Neuron (in vitro differentiated cells): ENCODE data around the gene PSMD10.
A peak's percentile ranks its signal among the peaks of the same experiment; 100 is the strongest.

Experiments
- H2AFZ ChIP-seq: one replicate; pipeline ENCODE4 v1.6.1; 2013; ENCODE audit warnings: low read depth, mild to moderate bottlenecking, inconsistent platforms, low read length, moderate library complexity
- H3K27me3 ChIP-seq: one replicate; pipeline ENCODE4 v1.6.1; 2013; ENCODE audit warnings: low read length; ENCODE audit not compliant: insufficient read depth
- H3K36me3 ChIP-seq: one replicate; pipeline ENCODE4 v1.6.1; 2013; ENCODE audit warnings: low read length; ENCODE audit not compliant: insufficient read depth
- H3K4me1 ChIP-seq: one replicate; pipeline ENCODE4 v1.6.1; 2013; ENCODE audit warnings: low read length; ENCODE audit not compliant: insufficient read depth
- H3K4me3 ChIP-seq: 2 replicates; pipeline ENCODE4 v1.5.1; 2013; ENCODE audit warnings: mild to moderate bottlenecking, low read length, moderate library complexity
- H3K9me3 ChIP-seq: one replicate; pipeline ENCODE4 v1.6.1; 2013; ENCODE audit warnings: low read length

PSMD10 gene, protein sequence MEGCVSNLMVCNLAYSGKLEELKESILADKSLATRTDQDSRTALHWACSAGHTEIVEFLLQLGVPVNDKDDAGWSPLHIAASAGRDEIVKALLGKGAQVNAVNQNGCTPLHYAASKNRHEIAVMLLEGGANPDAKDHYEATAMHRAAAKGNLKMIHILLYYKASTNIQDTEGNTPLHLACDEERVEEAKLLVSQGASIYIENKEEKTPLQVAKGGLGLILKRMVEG

DNA sequence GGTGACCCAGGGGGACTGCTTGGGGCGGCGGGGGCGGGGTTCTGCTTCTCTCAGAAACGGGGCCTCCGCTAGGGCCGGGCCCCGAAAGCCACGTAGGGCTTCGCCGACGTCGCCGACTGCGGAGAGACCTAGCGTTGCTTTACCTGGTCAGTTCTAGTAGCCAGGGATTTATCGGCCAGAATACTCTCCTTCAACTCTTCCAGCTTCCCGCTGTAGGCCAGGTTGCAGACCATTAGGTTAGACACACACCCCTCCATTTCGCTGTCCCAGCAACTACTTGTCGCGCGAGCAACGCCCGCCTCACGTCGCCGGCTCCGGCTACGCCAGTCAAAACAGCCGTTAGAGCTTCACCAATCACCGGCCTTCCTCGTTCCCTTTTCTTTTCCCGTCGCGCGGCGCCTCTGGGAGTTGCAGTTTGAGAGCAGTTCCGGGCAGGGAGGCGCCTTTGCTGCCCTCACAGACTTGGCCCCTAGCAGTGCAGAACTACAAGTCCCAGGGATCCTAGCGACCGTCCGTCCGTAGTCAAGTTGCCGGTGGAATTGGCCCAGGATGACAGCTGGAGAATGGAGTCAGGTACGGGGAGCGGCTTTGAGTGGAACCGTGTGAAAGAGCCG lies at the start of gene PSMD10, which contains the start of gene ATG4A:
Gene PSMD10, minus strand, starts transcription at position 279 of the 614 bp plus-strand sequence. Its CDS starts 22 bp downstream, at position 257.
Gene ATG4A, plus strand, starts transcription at position 515 of the 614 bp plus-strand sequence. Its CDS starts 49 bp downstream, at position 564.
- Histone ChIP-seq H3K4me3 (peak within 1 kb of the TSS; percentile 84), H3K36me3 (peaks cover 10% of the 10 kb centered on the region), H2AFZ (peak within 1 kb of the TSS; percentile 42), H3K9me3 (no peaks in the 10 kb centered on the region), H3K4me1 (peaks cover 3% of the 10 kb centered on the region), H3K27me3 (no peaks in the 10 kb centered on the region)

DNA sequence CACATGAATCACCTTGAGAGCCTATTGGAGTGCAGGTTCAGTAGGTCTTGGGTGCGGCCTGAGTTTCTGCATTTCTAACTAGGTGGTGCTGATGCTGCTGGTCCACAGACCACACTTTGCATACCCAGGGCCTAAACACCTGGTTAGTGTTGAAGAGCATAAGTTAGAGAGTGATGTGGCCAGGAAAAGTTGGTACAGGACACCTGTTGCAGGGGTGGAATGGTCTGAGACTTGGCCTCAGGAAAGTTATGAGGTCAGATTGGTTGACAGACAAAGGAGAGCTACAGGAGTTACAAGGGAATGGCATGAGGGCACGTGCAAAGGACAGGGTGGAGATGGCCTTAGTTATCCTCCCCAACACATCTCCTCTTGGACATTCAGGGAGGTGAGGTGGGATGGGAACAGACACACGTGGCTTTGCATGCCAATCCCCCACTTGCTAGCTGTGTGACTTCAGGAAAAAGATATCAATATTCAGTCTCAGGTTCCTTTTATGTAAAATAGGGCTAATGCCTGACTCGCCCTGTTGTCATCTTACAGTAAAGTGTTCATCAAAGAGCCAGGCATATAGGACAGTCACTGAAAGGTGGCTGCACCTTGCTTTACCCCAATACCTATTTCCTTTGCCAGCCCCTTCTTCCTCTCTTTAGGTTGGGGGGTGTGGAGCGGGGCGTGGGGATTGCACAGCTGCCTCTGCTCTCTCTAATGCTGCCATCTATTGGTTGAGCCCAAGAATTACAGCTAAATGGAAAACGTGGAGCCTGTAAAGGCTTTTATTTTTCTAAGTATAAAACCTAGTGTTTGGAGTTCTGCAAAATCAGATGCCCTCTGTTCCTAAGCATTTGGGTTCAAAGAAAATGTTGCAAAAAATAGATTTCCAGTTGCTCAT lies 47.7 kb upstream of the PSMD10 start:
- Histone ChIP-seq H3K4me1 (no peaks in the 10 kb centered on the region), H3K4me3 (no peak overlapping the region), H3K9me3 (no peaks in the 10 kb centered on the region), H3K27me3 (no peaks in the 10 kb centered on the region), H3K36me3 (no peaks in the 10 kb centered on the region), H2AFZ (no peak overlapping the region)

DNA sequence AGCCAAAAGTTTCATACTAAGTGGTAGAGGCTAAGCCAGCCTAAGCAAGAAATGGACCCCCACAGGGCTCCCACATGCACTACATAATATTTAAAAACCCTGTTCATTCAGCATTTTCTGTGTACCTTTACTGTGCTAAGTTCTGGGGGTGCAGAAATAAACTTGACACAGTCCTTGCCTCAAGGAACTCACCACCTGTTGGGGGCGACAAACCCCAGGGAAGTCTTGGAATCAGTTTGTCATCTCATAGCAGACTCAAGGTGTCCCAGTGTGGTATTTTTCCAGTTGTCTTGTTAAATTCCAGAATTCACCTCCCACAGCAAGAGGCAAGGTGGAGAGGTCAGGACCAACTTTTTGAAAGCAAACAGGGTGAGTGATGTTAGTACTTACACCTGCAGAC lies 43.4 kb upstream of the PSMD10 start:
- peaks cover 2% of the 10 kb centered on the region for H3K9me3 ChIP-seq

DNA sequence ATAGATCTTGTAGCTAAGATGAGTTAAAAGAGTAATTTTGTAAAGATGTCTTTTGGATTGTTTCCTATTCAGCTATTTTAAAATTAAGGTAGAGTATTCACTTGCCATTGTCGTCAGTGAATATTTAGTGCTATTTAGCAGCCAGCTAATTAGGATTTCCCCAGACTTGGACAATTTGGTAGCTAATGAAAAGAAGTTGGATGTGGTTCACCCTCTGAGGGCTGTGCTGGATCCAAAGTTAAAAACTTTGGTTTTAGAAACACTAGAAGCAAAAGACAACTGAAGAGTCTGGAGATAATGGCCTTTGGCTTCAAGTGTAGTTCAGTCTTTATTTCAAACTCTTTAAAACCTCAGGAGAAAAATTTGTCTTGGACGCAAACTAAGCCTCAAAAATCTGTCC lies 41.5 kb upstream of the PSMD10 start:
- Histone ChIP-seq H3K4me1 (no peaks in the 10 kb centered on the region), H3K4me3 (no peak overlapping the region), H2AFZ (no peak overlapping the region), H3K9me3 (peaks cover 2% of the 10 kb centered on the region), H3K27me3 (no peaks in the 10 kb centered on the region), H3K36me3 (no peaks in the 10 kb centered on the region)

More for the DNA sequence above, 43.4 kb upstream of the PSMD10 start:
- H3K36me3 ChIP-seq, result no peaks in the 10 kb centered on the region
- H3K4me1 ChIP-seq, result no peaks in the 10 kb centered on the region
- H3K4me3 ChIP-seq, result no peak overlapping the region
- H3K27me3 ChIP-seq, result no peaks in the 10 kb centered on the region
- no peak overlapping the region for H2AFZ ChIP-seq

DNA sequence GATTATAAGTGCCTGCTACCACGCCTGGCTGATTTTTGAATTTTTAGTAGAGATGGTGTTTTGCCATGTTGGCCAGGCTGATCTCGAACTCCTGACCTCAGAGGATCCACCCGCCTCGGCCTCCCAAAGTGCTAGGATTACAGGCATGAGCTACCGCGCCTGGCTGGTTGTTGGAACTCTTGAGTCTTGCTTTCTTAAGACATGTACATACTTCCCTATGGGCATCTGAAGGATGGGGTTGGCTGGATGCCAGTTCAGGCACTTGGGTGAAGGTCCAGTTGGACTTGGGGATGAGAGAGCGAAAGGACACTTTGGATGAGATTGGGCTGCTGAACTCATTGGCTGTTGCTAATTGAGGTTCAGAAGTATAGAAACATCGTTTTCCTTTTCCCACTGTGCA lies 40.7 kb upstream of the PSMD10 start:
- Histone ChIP-seq H3K27me3 (no peaks in the 10 kb centered on the region), H2AFZ (no peak overlapping the region), H3K4me1 (no peaks in the 10 kb centered on the region), H3K4me3 (no peak overlapping the region), H3K9me3 (peaks cover 2% of the 10 kb centered on the region), H3K36me3 (no peaks in the 10 kb centered on the region)

DNA sequence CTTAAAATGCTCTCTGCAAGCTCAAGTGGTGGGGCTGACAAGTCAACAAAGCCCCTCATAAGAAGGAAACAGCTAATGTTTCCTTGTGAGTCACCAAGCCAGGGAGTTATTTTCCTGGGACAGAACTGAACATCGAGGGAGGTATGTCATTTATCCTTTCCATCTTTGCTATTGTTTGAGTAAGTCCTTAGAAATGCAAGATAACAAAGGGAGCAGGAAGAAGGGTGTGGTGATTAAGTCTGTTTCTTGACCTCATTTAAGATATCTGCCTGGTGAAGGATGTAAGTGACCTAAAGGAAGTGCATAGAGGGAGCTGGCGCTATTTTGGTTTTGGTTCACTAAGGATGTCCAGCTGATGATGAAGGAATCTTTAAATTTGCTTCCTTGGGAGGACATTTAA lies 40.1 kb upstream of the PSMD10 start:
- no peaks in the 10 kb centered on the region for H3K4me1 ChIP-seq
- no peak overlapping the region for H3K4me3 ChIP-seq
- no peak overlapping the region for H2AFZ ChIP-seq
- H3K36me3 ChIP-seq, result no peaks in the 10 kb centered on the region
- peaks cover 2% of the 10 kb centered on the region for H3K9me3 ChIP-seq
- no peaks in the 10 kb centered on the region for H3K27me3 ChIP-seq

DNA sequence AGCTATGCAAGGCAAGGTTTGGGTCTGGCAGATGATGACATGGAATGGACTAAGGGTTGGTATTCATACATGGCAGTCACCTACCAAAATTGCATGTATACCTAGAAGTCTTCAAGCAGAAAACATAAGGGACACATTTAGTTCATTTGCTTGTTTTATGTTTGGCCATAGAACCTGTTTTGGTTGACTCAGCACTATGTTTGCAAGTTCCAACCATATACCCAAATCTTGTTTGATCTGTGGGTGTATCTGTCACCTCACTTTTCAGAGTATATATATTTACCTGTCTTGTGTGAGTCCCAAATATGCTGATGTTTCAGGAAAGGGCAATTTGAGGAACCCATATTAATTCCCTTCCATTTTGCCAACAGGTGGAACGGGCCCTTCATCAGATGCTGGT lies 39.5 kb upstream of the PSMD10 start:
- Histone ChIP-seq H3K9me3 (peaks cover 2% of the 10 kb centered on the region), H3K4me1 (no peaks in the 10 kb centered on the region), H3K36me3 (no peaks in the 10 kb centered on the region), H2AFZ (no peak overlapping the region), H3K27me3 (no peaks in the 10 kb centered on the region), H3K4me3 (no peak overlapping the region)

DNA sequence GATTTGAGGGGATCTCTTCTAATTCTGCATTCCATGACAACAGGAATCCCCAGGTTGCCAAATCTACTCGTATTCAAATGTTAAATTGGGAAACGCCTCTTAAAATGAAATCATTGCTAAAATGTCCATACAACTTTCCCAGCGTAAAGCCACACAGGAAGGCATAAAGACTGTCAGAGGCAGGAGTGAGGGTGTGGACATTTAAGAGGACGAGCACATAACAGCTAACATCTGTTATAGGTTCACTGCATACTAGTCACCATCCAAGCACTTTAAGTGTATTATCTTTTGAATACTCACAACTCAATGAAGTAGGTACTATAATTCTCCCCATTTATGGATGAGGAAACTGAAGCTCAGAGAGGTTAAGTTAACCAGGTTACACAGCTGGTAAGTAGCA lies 35.8 kb upstream of the PSMD10 start:
- peaks cover 2% of the 10 kb centered on the region for H3K4me1 ChIP-seq
- H3K27me3 ChIP-seq, result no peaks in the 10 kb centered on the region
- no peaks in the 10 kb centered on the region for H3K36me3 ChIP-seq
- H3K9me3 ChIP-seq, result peaks cover 2% of the 10 kb centered on the region
- no peak overlapping the region for H2AFZ ChIP-seq
- no peak overlapping the region for H3K4me3 ChIP-seq

DNA sequence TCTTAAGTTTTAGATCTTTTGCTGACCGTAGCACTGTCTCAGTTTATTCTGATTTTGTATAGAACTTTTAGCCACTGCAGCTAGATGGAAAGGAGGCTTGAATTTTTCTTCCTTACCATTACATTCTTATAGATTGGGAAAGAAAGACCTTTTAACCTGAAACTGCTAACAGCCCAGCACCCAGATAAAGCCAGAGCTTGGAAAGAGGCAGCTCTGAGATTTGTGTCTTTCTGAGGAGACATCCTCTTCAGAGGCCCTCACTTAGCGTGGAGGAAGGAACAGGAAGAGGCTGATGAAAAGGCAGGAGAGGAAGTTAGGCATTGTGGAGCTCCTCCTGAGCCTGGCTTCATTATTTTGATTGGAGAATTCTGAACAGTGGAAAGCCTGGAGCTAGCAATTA lies 35.3 kb upstream of the PSMD10 start:
- H3K27me3 ChIP-seq, result no peaks in the 10 kb centered on the region
- no peaks in the 10 kb centered on the region for H3K36me3 ChIP-seq
- no peak overlapping the region for H2AFZ ChIP-seq
- H3K9me3 ChIP-seq, result no peaks in the 10 kb centered on the region
- peaks cover 2% of the 10 kb centered on the region for H3K4me1 ChIP-seq
- H3K4me3 ChIP-seq, result no peak overlapping the region

DNA sequence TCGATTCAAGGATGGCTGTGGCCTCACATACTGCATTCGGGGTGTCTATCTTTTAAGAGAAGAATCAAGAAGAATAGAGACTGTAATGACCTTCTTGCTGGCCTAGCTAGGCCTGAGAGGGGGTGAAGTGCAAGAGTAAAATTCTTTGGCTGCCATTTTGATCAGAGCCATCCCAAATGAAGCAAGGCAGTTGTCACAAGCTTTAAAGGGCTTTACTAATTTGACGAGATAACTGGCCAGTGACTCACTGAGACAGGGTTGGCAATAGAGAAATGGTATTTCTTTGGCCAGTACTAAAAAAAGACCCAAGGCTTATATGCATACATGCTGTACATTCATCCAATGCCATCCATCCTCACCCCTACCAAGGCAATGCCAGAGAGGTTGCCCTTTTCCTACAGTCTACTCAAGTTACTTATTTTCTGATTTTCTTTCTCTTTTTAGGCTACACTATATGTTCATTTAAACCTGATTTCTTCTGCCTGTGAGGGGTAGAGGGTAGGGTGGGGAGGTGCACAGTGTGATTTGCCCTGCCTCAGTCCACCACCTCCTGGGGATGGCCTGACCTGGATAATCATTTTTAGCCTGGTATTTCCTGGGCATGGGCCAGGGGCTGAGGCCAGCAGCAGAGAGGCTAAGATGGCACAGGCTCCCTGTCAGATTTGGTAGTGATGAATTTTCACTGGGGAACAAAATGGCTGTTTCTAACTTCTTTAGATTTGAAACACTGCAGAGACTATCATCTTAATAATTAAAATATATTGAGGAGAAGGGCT lies 32.4 kb upstream of the PSMD10 start:
- H3K4me3 ChIP-seq, result no peak overlapping the region
- H3K9me3 ChIP-seq, result no peaks in the 10 kb centered on the region
- peaks cover 2% of the 10 kb centered on the region for H3K4me1 ChIP-seq
- no peaks in the 10 kb centered on the region for H3K36me3 ChIP-seq
- no peak overlapping the region for H2AFZ ChIP-seq
- no peaks in the 10 kb centered on the region for H3K27me3 ChIP-seq

DNA sequence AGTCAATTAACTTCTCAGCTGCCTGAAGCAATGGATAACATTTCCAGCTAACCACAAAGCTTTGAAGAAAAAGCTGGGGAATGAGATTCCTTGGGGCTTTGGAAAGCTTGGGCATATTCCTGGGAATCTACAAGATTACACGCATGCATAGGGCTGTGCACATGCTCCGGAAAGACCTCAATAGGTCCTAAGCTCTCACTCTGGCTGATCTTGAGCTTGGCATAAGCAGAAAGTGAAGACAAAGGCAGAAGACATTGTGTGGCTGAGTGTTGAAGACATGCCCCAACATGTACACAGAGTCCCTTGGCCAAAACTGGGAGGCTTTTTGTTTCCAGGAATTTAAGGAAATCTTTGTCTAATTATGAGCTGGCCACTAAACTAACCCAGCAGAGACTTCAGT lies 31.4 kb upstream of the PSMD10 start:
- H3K9me3 ChIP-seq, result no peaks in the 10 kb centered on the region

DNA sequence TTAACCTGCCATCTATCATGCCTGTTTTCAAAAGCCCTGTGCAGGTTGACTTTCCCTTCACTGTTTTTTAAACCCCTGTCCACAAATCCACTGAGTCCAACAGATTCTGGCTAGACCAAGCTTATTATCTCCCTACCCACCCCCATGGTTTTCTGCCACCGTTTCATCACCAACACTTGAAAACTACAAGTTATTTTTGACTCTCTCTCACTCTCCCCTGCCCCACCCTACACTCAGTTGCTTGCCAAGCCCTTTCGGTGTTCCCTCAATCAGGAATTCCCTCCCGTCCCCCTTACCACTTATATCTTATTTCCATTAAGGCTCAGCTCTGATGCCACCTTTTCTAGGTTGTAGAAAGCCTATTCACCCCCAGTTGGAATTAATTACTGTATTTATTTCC lies 29.9 kb upstream of the PSMD10 start:
- H3K4me1 ChIP-seq, result peaks cover 2% of the 10 kb centered on the region
- no peaks in the 10 kb centered on the region for H3K27me3 ChIP-seq
- no peak overlapping the region for H2AFZ ChIP-seq
- no peaks in the 10 kb centered on the region for H3K36me3 ChIP-seq
- H3K9me3 ChIP-seq, result no peaks in the 10 kb centered on the region
- no peak overlapping the region for H3K4me3 ChIP-seq

More for the DNA sequence above, 31.4 kb upstream of the PSMD10 start:
- H2AFZ ChIP-seq, result no peak overlapping the region
- no peaks in the 10 kb centered on the region for H3K36me3 ChIP-seq
- H3K4me1 ChIP-seq, result peaks cover 2% of the 10 kb centered on the region
- H3K27me3 ChIP-seq, result no peaks in the 10 kb centered on the region
- no peak overlapping the region for H3K4me3 ChIP-seq
